Hepatocyte (in vitro differentiated cells): Measurements from ENCODE around the gene TAS2R16. TPM values are rescaled to one million over a fixed set of nuclear protein-coding genes. Genes with fewer than 3 reads are reported as not detected.

Source experiments
- DNase-seq: peaks from one replicate; pipeline ENCODE4 v3.0.0-alpha.2; 2016; ENCODE audit warnings: low spot score
- H2AFZ ChIP-seq: fragments of 200-600 bp; sonication (generic); 2 replicates; pipeline ENCODE4 v1.6.0; 2016; ENCODE audit warnings: antibody characterized with exemption, mild to moderate bottlenecking
- H3K27ac ChIP-seq: fragments of 200-600 bp; sonication (generic); 2 replicates; pipeline ENCODE4 v1.5.1; 2016; ENCODE audit warnings: mild to moderate bottlenecking
- H3K27me3 ChIP-seq: fragments of 200-600 bp; sonication (generic); 2 replicates; pipeline ENCODE4 v1.6.1; 2016
- H3K36me3 ChIP-seq: fragments of 200-600 bp; sonication (generic); replicated peaks from 2 replicates; pipeline ENCODE4 v1.5.1; 2016; ENCODE audit warnings: low read depth; ENCODE audit not compliant: insufficient read depth
- H3K4me1 ChIP-seq: fragments of 200-600 bp; sonication (generic); 2 replicates; pipeline ENCODE4 v1.5.1; 2016; ENCODE audit warnings: mild to moderate bottlenecking, moderate library complexity; ENCODE audit not compliant: insufficient read depth
- H3K4me2 ChIP-seq: fragments of 200-600 bp; sonication (generic); 2 replicates; pipeline ENCODE4 v1.6.0; 2016
- H3K4me3 ChIP-seq: fragments of 200-600 bp; sonication (generic); 2 replicates; pipeline ENCODE4 v1.5.1; 2016; ENCODE audit warnings: mild to moderate bottlenecking
- H3K79me2 ChIP-seq: fragments of 200-600 bp; sonication (generic); 2 replicates; pipeline ENCODE4 v1.6.0; 2017; ENCODE audit warnings: mild to moderate bottlenecking
- H3K9me2 ChIP-seq: fragments of 200-600 bp; sonication (generic); replicated peaks from 2 replicates; pipeline ENCODE4 v1.6.0; 2017; ENCODE audit warnings: mild to moderate bottlenecking; ENCODE audit not compliant: insufficient read depth
- H3K9me3 ChIP-seq: fragments of 200-600 bp; sonication (generic); 2 replicates; pipeline ENCODE4 v1.5.1; 2016; ENCODE audit warnings: low read depth, mild to moderate bottlenecking
- H4K20me1 ChIP-seq: fragments of 200-600 bp; sonication (generic); 2 replicates; pipeline ENCODE4 v1.6.0; 2016; ENCODE audit warnings: mild to moderate bottlenecking; ENCODE audit not compliant: insufficient read depth, poor library complexity, severe bottlenecking
- CTCF ChIP-seq: fragments of 200-600 bp; sonication (generic); IDR thresholded peaks from 2 replicates; pipeline ENCODE4 v1.5.1; 2016; ENCODE audit warnings: antibody characterized with exemption, mild to moderate bottlenecking; ENCODE audit not compliant: poor library complexity
- EZH2 ChIP-seq: fragments of 200-600 bp; sonication (generic); IDR thresholded peaks from 2 replicates; pipeline ENCODE4 v1.6.1; 2016; ENCODE audit warnings: antibody characterized with exemption, mild to moderate bottlenecking, borderline replicate concordance
- EZH2phosphoT487 ChIP-seq: fragments of 200-600 bp; sonication (generic); IDR thresholded peaks from one replicate; pipeline ENCODE4 v1.6.1; 2018; ENCODE audit warnings: antibody characterized with exemption, mild to moderate bottlenecking, low read depth, moderate library complexity; ENCODE audit not compliant: unreplicated experiment, severe bottlenecking
- WGBS: methylation state at CpG from one replicate; pipeline ENCODE4 v1.1.6; 2016; ENCODE audit warnings: low lambda C conversion rate; ENCODE audit errors: missing lambda C conversion rate; 5-methylcytosine and 5-hydroxymethylcytosine counted together
- polyA plus RNA-seq: library from polyadenylated mRNA; unstranded; fragments of >200 nt; fragmentation: Nextera tagmentation; extraction: Ambion mirVana; gene quantifications from 2 replicates; pipeline ENCODE4 v1.2.1, GENCODE V29; 2016
- total RNA-seq: library from RNA; depleted of rRNA; stranded (reverse); fragments of >200 nt; gene quantifications from 2 replicates; pipeline ENCODE4 v1.2.3, GENCODE V29; 2014

The TAS2R16 gene
- total and polyA plus RNA-seq, 2 experiments from 2014 or later: not detected

DNA sequence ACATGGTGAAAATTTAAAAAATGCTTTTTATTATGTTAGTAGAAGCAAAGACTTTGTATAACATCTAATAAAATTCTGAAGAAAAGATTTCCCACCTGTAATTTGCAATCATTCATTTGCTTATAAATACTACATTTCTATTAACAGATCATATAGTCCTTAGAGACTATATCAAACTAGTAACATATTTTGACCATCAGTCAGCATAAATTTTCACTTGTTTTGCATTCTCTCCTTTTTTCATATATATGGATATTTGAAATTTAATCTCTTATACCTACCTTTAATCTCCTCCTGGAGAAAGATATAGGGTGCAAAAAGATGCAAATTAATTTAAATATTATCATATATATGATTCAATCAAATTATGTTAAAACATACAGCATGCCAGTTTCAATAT, 16.9 kb upstream of the TAS2R16 start:
- Histone ChIP-seq H3K27me3 (no peaks in the 10 kb centered on the region), H3K27ac (no peak overlapping the region), H3K9me2 (no peaks in the 10 kb centered on the region), H3K9me3 (no peaks in the 10 kb centered on the region), H3K4me1 (no peaks in the 10 kb centered on the region), H3K4me3 (no peak overlapping the region), H2AFZ (no peak overlapping the region), H3K79me2 (no peaks in the 10 kb centered on the region), H3K36me3 (no peaks in the 10 kb centered on the region), H4K20me1 (no peaks in the 10 kb centered on the region), H3K4me2 (no peak overlapping the region)
- TF ChIP-seq EZH2: no peak
- no peak for TF ChIP-seq CTCF
- TF ChIP-seq EZH2phosphoT487: no peak
- DNase-seq: no peak

GRCh38 chr7:123011766-123012369, 16.4 kb upstream of the TAS2R16 start:
- Histone ChIP-seq H3K4me1 (no peaks in the 10 kb centered on the region), H4K20me1 (no peaks in the 10 kb centered on the region), H2AFZ (no peak overlapping the region), H3K4me3 (no peak overlapping the region), H3K4me2 (no peak overlapping the region), H3K36me3 (no peaks in the 10 kb centered on the region), H3K79me2 (no peaks in the 10 kb centered on the region), H3K27ac (no peak overlapping the region), H3K9me2 (no peaks in the 10 kb centered on the region), H3K9me3 (no peaks in the 10 kb centered on the region), H3K27me3 (no peaks in the 10 kb centered on the region)
- no peak for DNase-seq
- 84% methylated on average over 2 of the region's 2 CpGs for WGBS
- TF ChIP-seq EZH2 (no peak), EZH2phosphoT487 (no peak), CTCF (no peak)

DNA sequence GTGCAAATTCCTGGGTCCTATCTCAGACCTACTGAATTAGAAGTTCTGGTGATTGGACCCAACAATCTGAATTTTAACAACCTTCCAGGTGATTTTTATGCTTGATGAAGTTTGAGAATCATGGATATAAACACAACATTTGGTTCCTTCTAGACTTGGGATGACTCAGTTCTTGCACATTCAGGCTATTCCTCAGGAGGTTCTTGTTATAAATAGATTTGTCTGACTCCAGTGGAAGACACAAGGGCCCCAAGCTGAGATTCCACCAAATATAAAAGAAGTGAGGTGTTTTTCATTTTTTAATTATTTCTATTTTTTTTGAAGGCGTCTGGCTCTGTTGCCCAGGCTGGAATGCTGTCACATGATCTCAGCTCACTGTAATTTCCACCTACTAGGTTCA, 9.4 kb upstream of the TAS2R16 start:
- Histone ChIP-seq H3K9me3 (no peaks in the 10 kb centered on the region), H3K36me3 (no peaks in the 10 kb centered on the region), H3K4me1 (no peaks in the 10 kb centered on the region), H3K9me2 (no peaks in the 10 kb centered on the region), H4K20me1 (no peaks in the 10 kb centered on the region), H3K79me2 (no peaks in the 10 kb centered on the region), H2AFZ (no peak overlapping the region), H3K4me2 (no peak overlapping the region), H3K4me3 (no peak overlapping the region), H3K27ac (no peak overlapping the region), H3K27me3 (no peaks in the 10 kb centered on the region)
- TF ChIP-seq EZH2phosphoT487: no peak
- TF ChIP-seq CTCF: no peak
- TF ChIP-seq EZH2: no peak
- 80% methylated on average over 1 of the region's 1 CpG for WGBS
- no peak for DNase-seq
